Type B pancreatic cell (in vitro differentiated cells): ENCODE results near the gene RNU5B-1. TPM values are rescaled to one million over a fixed set of nuclear protein-coding genes. Genes with fewer than 3 reads are reported as not detected.
"Not testable (repeated sequence)": the region's sequence is repeated elsewhere in the genome, so short reads cannot be mapped to it uniquely, and the experiment has no call there.

Experiments used
- DNase-seq: peaks from one replicate; pipeline ENCODE4 v3.0.0; 2021; ENCODE audit warnings: mixed read lengths; ENCODE audit not compliant: unreplicated experiment; ENCODE audit errors: extremely low spot score
- H3K27ac Mint-ChIP-seq: 2 replicates; pipeline ENCODE4 v1.8.0; 2021; ENCODE audit warnings: mild to moderate bottlenecking, mixed read lengths
- H3K27me3 Mint-ChIP-seq: 2 replicates; pipeline ENCODE4 v1.8.0; 2021; ENCODE audit warnings: mixed read lengths
- H3K36me3 Mint-ChIP-seq: 2 replicates; pipeline ENCODE4 v1.8.0; 2021; ENCODE audit warnings: mixed read lengths
- H3K4me1 Mint-ChIP-seq: one replicate; pipeline ENCODE4 v1.8.0; 2021; ENCODE audit warnings: mixed read lengths; ENCODE audit not compliant: unreplicated experiment
- H3K4me3 Mint-ChIP-seq: 2 replicates; pipeline ENCODE4 v1.8.0; 2021; ENCODE audit warnings: mild to moderate bottlenecking, mixed read lengths
- H3K9me3 Mint-ChIP-seq: 2 replicates; pipeline ENCODE4 v1.8.0; 2021; ENCODE audit warnings: mixed read lengths
- CTCF ChIP-seq: fragments of 200-600 bp; sonication (generic); conservative IDR thresholded peaks from 2 replicates; pipeline ENCODE4 v1.5.0; 2021; ENCODE audit warnings: antibody characterized with exemption, mild to moderate bottlenecking
- total RNA-seq: library from RNA; stranded (reverse); gene quantifications from 2 replicates; pipeline ENCODE4 v1.2.1, GENCODE V29; 2021; ENCODE audit warnings: low replicate concordance

Gene RNU5B-1
- total RNA-seq, 1 donor from 2014 or later = 16.3 TPM

- Mint-ChIP-seq H3K27me3 (no peaks in the 10 kb centered on the region), H3K9me3 (peaks cover 3% of the 10 kb centered on the region), H3K4me3 (no peak overlapping the region), H3K4me1 (peaks cover 38% of the 10 kb centered on the region), H3K27ac (no peak overlapping the region), H3K36me3 (peaks cover 12% of the 10 kb centered on the region)
- DNase-seq = no peak
- no peak for TF ChIP-seq CTCF
These were observed 44.9 kb downstream of the RNU5B-1 start for GRCh38 chr15:65349338-65349737.

DNA sequence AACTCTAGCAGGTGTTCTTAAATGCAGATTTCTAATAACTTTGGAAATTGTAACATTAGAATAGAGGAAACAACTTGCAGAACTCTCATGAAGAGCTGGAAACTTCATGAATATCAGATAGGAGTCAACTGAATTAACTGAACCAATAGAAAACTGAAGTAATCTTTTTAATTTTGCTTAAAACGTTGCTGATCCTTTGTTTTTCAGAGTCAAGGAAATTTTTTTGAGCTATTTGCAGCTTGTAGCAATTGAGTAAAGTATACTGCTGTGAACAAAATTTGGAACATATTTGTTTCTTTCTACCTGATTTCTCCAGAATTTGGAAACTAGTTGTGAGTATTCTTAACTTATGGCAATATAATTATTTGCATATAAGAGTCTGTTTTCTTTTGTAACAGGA, 47.5 kb downstream of the RNU5B-1 start:
- H3K27ac Mint-ChIP-seq, DNase-seq, H3K4me3 Mint-ChIP-seq, H3K9me3 Mint-ChIP-seq, H3K27me3 Mint-ChIP-seq: not testable (repeated sequence)
- H3K36me3 Mint-ChIP-seq = peaks cover 15% of the 10 kb centered on the region
- H3K4me1 Mint-ChIP-seq = peaks cover 27% of the 10 kb centered on the region

Other genes with a start within 250 kb of the RNU5B-1 start
- gene RASL12, start 236.7 kb upstream of the RNU5B-1 start, total RNA-seq = 0.33 and 4.0 TPM in 2 replicates
- gene KBTBD13, start 227.9 kb upstream of the RNU5B-1 start, total RNA-seq = not detected in 2 replicates
- 2.6 and 6.0 TPM in 2 replicates for gene UBAP1L, start 189.5 kb upstream of the RNU5B-1 start, total RNA-seq
- gene PDCD7, start 170.9 kb upstream of the RNU5B-1 start, total RNA-seq = 22.2 and 38.9 TPM in 2 replicates
- gene CLPX, start 119.3 kb upstream of the RNU5B-1 start, total RNA-seq = 52.1 and 55.1 TPM in 2 replicates
- gene CILP, start 93.2 kb upstream of the RNU5B-1 start, total RNA-seq = 0.07 and 1.8 TPM in 2 replicates
- 8.0 and 12.7 TPM in 2 replicates for gene PARP16, start 17.8 kb upstream of the RNU5B-1 start, total RNA-seq
- not detected in 2 replicates for gene RNU5A-1, start 8.6 kb upstream of the RNU5B-1 start, total RNA-seq
- 18.8 and 169 TPM in 2 replicates for gene IGDCC3, start 73.3 kb downstream of the RNU5B-1 start, total RNA-seq
- 2.4 and 17.1 TPM in 2 replicates for gene IGDCC4, start 118.3 kb downstream of the RNU5B-1 start, total RNA-seq
- 25.0 and 27.4 TPM in 2 replicates for gene DPP8, start 213.0 kb downstream of the RNU5B-1 start, total RNA-seq
- gene HACD3, start 225.8 kb downstream of the RNU5B-1 start, total RNA-seq = 91.5 and 123 TPM in 2 replicates